GM12875 (cell line): Measurements from ENCODE around the gene RHOF.

Experiments used
- H3K4me3 ChIP-seq: one replicate; pipeline ENCODE4 v1.5.1; 2011; ENCODE audit warnings: low read depth, low read length, control low read depth
- CTCF ChIP-seq: IDR thresholded peaks from 2 replicates; pipeline ENCODE4 v1.5.1; 2011; ENCODE audit warnings: low read depth, mild to moderate bottlenecking, control low read depth, inconsistent platforms, low read length, moderate library complexity, borderline replicate concordance; ENCODE audit not compliant: insufficient read depth

Gene RHOF

DNA sequence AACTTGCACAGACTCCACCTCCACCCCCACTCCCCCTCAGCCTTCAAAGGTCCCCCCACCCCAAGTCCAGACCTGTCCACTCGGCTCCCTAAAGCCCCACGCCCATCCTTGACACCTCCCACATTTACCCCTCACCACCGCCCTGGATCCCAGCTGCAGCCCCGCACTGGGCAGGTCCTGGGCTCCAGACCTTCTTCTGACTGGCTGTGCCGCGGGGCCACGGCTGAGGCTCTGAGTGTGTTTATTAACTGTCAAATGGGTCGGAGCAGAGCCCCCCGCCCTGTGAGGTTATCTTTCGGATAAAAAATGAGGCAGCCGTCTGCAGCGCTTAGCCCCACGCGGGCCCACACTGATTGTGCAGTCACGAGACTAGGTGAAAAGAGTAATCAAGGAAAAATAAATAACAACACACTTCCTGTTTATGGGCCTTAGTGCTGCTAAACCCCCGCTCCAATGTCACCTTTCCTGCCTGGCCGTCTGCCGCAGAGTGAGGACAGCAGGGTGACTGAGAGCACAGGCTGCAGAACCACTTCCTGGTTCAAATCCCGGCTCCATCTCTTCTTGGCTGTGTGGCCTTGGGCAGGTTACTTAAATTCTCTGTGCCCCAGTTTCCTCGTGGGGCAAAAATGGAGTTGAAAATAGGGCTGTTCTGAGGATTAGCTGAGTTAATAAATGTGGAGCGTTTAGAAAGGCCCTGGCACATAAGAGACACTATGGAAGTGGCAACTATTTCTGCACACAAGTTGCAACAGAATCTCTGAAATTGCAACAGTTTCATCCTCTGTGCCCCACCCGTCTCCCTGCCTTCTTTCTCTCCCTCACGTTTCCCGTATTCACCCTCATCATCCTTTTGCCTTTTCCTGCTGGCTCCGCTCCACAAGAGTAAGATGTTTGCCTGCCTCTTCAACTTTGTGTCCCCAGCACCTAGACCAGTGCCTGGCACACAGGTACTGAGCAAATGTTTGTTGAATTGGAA, 19.7 kb upstream of the RHOF start:
- no peak overlapping the region for H3K4me3 ChIP-seq

GRCh38 chr12:121812320-121812871, 18.9 kb upstream of the RHOF start:
- TF ChIP-seq CTCF: no peak
- H3K4me3 ChIP-seq: peak overlapping the region; percentile 66

More for the DNA sequence above, 19.7 kb upstream of the RHOF start:
- no peak for TF ChIP-seq CTCF

DNA sequence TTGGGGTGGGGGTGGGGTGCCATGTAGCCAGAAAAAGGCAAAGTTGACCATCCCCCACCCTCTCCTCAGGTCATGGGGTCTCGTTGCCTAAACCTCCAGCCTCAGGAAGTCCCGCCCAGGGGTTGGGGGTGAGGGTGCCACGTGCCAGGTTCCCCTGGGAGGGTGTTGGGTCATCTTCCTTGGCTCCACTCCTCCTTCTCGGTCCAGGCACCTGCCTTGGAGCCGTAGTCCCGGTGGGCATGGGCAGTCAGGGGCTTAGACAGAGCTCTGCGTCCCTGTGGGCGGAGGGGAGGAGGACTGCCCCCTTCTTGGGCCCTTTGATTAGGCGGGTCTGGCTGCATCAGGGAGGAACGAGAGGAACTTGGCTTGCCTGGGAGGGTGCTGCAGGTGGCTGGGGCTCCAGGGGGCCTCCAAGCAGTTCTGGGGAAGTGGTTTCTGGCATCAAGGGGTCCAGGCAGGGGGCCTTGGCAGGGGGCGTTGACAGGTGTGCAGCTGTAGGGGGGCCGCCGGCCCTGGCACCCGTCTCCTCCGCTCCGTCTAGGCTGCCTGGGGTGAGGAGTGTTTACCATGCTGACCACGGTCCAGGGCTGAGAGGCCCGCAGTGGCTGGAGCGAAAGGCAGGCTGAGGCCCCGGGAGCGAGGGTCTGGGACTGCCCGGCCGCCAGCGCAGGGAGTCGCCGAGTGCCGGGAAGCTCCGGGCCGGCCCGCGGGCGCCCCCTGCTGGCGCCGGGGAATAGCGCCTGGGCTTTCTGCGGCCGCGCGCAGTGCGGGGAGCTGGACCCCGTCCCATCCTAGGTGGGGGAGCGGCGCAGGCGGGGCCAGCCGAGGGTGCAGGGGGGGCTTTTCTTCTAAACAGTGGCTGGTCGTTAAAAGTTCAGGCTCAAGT, 18.2 kb upstream of the RHOF start:
- peak; percentile 98 for TF ChIP-seq CTCF
- peak overlapping the region; percentile 66 for H3K4me3 ChIP-seq

GRCh38 chr12:121810833-121811433, 17.4 kb upstream of the RHOF start:
- TF ChIP-seq CTCF: no peak
- peak overlapping the region; percentile 66 for H3K4me3 ChIP-seq

DNA sequence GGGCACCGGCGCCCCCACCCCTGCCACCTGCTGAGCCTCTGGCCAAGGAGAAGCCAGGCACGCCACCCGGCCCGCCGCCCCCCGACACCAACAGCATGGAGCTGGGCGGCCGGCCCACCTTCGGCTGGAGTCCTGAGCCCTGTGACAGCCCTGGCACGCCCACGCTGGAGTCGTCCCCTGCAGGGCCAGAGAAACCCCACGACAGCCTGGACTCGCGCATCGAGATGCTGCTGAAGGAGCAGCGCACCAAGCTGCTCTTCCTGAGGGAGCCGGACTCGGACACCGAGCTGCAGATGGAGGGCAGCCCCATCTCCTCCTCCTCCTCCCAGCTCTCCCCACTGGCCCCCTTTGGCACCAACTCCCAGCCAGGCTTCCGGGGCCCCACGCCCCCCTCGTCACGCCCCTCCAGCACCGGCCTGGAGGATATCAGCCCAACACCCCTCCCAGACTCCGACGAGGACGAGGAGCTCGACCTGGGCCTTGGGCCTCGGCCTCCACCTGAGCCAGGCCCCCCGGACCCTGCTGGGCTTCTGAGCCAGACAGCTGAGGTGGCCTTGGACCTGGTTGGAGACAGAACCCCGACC, 16.8 kb upstream of the RHOF start:
- TF ChIP-seq CTCF: no peak
- H3K4me3 ChIP-seq: no peak overlapping the region

- H3K4me3 ChIP-seq: no peak overlapping the region
- TF ChIP-seq CTCF: no peak
Observed at GRCh38 chr12:121809712-121810116, 16.2 kb upstream of the RHOF start.
